ENCODE results near the gene MAN2B1. TPM values are rescaled to one million over a fixed set of nuclear protein-coding genes. Genes with fewer than 3 reads are reported as not detected.
"Not testable (repeated sequence)": the region's sequence is repeated elsewhere in the genome, so short reads cannot be mapped to it uniquely, and the experiment has no call there.

The MAN2B1 gene
- total RNA-seq, 1 donor from 2014 or later, result 36.3 TPM

DNA sequence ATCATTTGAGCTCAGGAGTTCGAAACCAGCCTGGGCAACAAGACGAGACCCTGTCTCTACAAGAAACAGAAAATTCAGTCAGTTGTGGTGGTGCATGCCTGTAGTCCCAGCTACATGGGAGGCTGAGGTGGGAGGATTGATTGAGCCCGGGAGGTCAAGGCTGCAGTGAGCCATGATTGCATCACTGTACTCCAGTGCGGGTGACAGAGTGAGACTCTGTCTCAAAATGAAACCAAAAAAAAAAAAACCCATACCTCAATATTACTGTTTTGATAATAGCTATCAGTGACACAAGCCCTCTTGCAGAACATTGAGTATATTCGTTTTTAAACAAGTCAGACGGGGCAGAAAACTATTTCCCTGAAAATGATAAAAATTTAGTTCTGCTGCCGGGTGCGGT, 39.6 kb downstream of the MAN2B1 start:
- intact Hi-C loops (cut with DNase I), result no loop called here
- Histone ChIP-seq H3K4me3 (no peak overlapping the region), H3K4me1 (no peaks in the 10 kb centered on the region), H3K36me3 (peaks cover 61 to 89% of the 10 kb centered on the region in 2 donors), H3K27me3 (no peaks in the 10 kb centered on the region), H3K27ac (no peak overlapping the region), H3K9me3 (peaks cover 0 to 25% of the 10 kb centered on the region in 2 donors)
- TF ChIP-seq, protein P1, sequence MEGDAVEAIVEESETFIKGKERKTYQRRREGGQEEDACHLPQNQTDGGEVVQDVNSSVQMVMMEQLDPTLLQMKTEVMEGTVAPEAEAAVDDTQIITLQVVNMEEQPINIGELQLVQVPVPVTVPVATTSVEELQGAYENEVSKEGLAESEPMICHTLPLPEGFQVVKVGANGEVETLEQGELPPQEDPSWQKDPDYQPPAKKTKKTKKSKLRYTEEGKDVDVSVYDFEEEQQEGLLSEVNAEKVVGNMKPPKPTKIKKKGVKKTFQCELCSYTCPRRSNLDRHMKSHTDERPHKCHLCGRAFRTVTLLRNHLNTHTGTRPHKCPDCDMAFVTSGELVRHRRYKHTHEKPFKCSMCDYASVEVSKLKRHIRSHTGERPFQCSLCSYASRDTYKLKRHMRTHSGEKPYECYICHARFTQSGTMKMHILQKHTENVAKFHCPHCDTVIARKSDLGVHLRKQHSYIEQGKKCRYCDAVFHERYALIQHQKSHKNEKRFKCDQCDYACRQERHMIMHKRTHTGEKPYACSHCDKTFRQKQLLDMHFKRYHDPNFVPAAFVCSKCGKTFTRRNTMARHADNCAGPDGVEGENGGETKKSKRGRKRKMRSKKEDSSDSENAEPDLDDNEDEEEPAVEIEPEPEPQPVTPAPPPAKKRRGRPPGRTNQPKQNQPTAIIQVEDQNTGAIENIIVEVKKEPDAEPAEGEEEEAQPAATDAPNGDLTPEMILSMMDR (IDR thresholded peaks at IDR 0.05), result no peak
- DNase-seq (ENCODE audit: low spot score in 2 of 2), result no peak

DNA sequence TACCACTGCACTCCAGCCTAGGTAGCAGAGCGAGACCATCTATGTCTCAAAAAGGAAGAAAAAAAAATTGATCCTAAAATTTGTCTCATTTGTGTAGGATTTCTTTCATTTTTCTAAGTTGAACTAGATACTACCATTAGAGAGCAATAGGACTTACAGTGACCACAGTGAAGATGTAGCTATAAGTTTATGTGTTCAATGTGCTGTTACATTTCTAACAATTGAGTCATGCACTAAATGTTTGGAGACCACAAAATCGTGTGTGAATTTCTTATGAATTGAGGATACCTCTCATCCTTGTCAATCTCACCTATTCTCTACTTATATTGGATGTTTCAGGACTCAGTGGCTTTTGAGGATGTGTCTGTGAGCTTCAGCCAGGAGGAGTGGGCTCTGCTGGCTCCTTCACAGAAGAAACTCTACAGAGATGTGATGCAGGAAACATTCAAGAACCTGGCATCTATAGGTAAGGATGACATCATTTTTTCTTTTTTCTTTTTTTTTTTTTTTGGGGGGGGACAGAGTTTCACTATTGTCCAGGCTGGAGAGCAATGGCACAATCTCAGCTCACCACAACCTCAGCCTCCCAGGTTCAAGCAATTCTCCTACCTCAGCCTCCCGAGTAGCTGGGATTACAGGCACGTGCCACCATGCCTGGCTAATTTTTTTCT, 43.0 kb downstream of the MAN2B1 start:
- Histone ChIP-seq H3K27me3 (no peaks in the 10 kb centered on the region), H3K4me3 (no peak overlapping the region), H3K36me3 (peaks cover 52 to 61% of the 10 kb centered on the region in 2 donors), H3K9me3 (peaks cover 0 to 17% of the 10 kb centered on the region in 2 donors), H3K27ac (no peak overlapping the region), H3K4me1 (peaks cover 0 to 3% of the 10 kb centered on the region in 2 donors)
- TF ChIP-seq, protein P1 (IDR thresholded peaks at IDR 0.05), result no peak
- DNase-seq (ENCODE audit: low spot score in 2 of 2), result no peak
- intact Hi-C loops (cut with DNase I), result no loop called here

DNA sequence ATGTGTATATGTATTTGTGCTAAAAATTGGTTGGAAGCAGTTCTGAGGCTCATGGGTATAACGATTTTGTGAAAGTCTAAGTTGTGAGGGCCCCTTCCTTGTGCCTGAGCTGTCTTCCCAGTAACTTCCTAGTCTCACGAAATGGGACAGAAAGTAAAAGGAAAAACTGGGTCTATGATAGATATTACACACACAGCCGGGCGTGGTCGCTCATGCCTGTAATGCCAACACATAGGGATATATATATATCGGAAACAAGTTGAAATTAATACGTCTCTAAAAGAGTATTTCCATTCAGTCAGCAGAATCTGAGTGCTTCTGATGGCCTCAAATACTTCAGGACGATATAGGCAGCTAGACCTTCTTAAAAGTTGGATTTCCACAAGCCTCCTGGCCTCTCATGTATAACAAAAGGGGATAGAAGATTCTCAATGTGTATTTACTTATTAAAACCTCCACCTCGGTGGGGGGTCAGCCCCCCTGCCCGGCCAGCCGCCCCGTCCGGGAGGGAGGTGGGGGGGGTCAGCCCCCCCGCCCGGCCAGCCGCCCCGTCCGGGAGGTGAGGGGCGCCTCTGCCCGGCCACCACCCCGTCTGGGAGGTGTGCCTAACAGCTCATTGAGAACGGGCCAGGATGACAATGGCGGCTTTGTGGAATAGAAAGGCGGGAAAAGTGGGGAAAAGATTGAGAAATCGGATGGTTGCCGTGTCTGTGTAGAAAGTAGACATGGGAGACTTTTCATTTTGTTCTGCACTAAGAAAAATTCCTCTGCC, 45.1 kb downstream of the MAN2B1 start:
- DNase-seq (ENCODE audit: low spot score in 2 of 2); H3K27me3 ChIP-seq; intact Hi-C loops (cut with DNase I); H3K4me3 ChIP-seq; H3K9me3 ChIP-seq; H3K27ac ChIP-seq; H3K4me1 ChIP-seq: not testable (repeated sequence)
- H3K36me3 ChIP-seq, result peaks cover 31 to 43% of the 10 kb centered on the region in 2 donors

DNA sequence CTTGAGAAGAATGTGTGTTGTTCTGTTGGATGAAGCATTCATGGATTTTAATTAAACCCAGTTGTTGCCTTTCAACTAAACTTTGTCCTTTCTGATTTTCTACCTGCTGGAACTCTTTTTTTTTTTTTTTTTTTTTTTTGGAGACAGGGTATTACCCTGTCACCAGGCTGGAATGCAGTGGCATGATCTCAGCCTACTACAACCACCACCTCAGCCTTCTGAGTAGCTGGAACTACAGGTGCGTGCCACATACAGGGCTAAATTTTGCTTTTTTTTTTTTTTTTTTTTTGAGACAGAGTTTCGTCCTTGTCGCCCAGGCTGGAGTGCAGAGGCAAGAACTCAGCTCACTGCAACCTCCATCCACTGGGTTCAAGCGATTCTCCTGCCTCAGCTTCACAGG, 48.9 kb downstream of the MAN2B1 start:
- H3K27ac ChIP-seq, result no peak overlapping the region
- H3K4me1 ChIP-seq, result peaks cover 0 to 31% of the 10 kb centered on the region in 2 donors
- H3K36me3 ChIP-seq, result peaks cover 15 to 37% of the 10 kb centered on the region in 2 donors
- no peak overlapping the region for H3K4me3 ChIP-seq
- intact Hi-C loops (cut with DNase I), result loop anchor here (10.0 kb wide), 2 partner anchors 123 to 283 kb away; partner anchors contain the start of gene ZNF563
- no peaks in the 10 kb centered on the region for H3K27me3 ChIP-seq
- peaks cover 0 to 2% of the 10 kb centered on the region in 2 donors for H3K9me3 ChIP-seq
- TF ChIP-seq, protein P1 (IDR thresholded peaks at IDR 0.05), result no peak
- DNase-seq (ENCODE audit: low spot score in 2 of 2), result no peak

DNA sequence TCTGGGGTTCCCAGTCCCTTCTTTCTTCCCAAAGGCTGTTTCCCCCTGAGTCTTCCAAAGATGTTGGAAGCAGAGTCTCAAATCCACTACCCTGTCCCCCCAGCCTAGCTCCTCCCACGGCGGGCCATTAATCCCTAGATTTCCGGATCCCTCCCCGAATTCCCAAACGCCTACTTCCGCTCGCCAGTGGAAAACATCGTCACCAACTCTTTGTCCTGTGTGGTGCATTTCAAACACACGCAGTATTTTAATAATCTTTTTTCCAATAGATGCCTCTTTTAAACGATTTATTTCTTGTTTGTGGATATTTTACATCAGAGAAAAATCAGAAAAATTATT, 55.2 kb downstream of the MAN2B1 start:
- intact Hi-C loops (cut with DNase I), result loop anchor here (2.0 to 10.0 kb wide), 3 partner anchors 57 to 277 kb away; partner anchors contain the start of gene ZNF563
- TF ChIP-seq, protein P1 (IDR thresholded peaks at IDR 0.05), result no peak
- Histone ChIP-seq H3K27me3 (no peaks in the 10 kb centered on the region), H3K27ac (peak overlapping the region; percentile 96 to 100), H3K36me3 (peaks cover 12 to 33% of the 10 kb centered on the region in 2 donors), H3K9me3 (peaks cover 0 to under 1% of the 10 kb centered on the region in 2 donors), H3K4me1 (peaks cover 0 to 32% of the 10 kb centered on the region in 2 donors), H3K4me3 (peak overlapping the region; percentile 74 to 81)
- DNase-seq (ENCODE audit: low spot score in 2 of 2), result peak; percentile 9 to 88
